SU-DHL-6 (cell line): ENCODE measurements around the gene CNTF.

Source experiments
- CTCF ChIP-seq: fragments of 200-600 bp; sonication (generic); IDR thresholded peaks from one replicate; pipeline ENCODE4 v1.5.1; 2017; ENCODE audit warnings: antibody characterized with exemption, mild to moderate bottlenecking, low read length, moderate library complexity; ENCODE audit not compliant: insufficient read depth, poor library complexity, severe bottlenecking
- EZH2phosphoT487 ChIP-seq: fragments of 200-600 bp; sonication (generic), shearing (Covaris generic); conservative IDR thresholded peaks from 2 replicates; pipeline ENCODE4 v1.6.1; 2018; ENCODE audit warnings: mild to moderate bottlenecking, antibody characterized with exemption, low read length, moderate library complexity, mixed read lengths

DNA sequence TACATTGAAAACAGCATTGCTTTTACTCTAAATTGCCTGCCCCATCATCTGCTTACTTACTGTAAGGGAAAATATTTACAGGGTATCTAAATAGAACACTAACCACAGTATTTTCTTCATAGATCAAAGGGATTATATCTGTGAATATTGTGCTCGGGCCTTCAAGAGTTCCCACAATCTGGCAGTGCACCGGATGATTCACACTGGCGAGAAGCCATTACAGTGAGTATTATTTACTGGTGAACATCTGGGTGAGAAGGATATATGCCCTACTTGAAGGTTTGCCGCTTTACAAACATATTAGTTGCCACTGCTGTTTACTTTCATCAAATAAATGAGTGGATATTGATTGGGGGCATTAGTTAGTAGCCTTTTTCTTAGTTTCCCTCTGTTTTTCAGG is 5.9 kb upstream of the CNTF start:
- no peak for TF ChIP-seq CTCF
- no peak for TF ChIP-seq EZH2phosphoT487
